UCSD-AML1 (cell line): ENCODE data around the gene PLEKHM3.
"Not testable (repeated sequence)": the region's sequence is repeated elsewhere in the genome, so short reads cannot be mapped to it uniquely, and the experiment has no call there.

Experiments used
- DNase-seq: peaks from one replicate; lab custom pipeline; 2025; ENCODE audit not compliant: unreplicated experiment; lab: John Stamatoyannopoulos, UW

The PLEKHM3 gene

GRCh38 chr2:208037564-208038487, 12.5 kb upstream of the PLEKHM3 start:
- no peak for DNase-seq

GRCh38 chr2:208036357-208036756, 11.0 kb upstream of the PLEKHM3 start:
- DNase-seq, result no peak

- no peak for DNase-seq
These were observed 9.3 kb upstream of the PLEKHM3 start for GRCh38 chr2:208034503-208035140.

DNA sequence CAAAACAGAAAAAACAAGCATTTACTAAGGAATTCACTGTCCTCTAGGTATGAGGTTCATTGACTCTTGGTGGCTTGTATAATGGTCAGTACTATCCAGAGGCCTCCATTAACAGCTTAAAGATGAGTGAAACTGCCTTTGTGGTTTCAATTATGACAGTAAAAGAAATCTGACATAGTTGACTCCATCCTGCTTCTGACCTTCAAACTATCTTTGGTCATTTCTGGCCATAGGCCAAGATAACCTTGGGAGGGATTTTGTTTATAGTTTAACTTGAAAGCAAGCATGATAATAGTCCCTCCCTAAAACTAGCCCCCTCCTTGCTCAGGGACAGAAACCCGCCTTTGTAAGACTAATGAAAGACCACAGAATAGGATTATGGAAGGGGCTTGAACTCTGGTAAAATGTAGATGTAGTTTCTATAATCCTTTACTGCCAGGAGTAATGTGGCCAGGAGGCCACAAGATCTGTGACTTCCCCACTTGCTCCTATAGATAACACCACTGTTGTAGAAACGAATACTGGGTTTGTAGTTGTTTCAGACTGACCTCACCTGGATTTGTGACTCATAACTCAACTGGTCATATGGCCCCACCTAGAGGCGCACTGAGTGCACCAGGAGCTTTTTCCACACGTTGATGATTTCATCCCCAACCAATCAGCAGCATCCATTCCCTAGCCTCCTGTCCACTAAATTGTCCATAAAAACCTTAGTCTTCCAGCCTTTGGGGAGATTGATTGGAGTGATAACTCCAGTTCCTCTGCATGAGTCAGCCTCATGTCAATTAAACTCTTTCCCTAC, 8.6 kb upstream of the PLEKHM3 start:
- DNase-seq, result peak; percentile 17

DNA sequence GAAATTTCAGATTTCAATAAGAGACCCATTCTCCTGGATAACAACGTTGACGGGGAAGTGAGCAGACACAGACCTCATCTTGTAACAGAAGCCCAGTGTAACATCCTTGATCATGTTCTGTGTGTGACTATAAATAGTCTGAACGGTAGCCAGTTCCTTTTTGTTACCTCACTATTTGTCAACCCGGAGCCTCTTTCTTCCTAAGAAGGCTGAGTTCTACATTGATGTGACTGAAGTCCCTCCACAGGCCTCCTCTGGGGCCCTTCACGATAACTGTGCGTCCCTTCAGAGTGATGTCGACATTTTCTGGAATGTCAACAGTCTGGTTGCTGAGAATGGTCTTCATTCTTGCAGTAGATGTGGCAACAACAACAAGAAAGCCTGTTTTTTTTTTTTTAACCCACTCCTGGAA, 6.3 kb upstream of the PLEKHM3 start:
- DNase-seq, result no peak

- DNase-seq, result no peak
These were observed 472 bp upstream of the PLEKHM3 start for GRCh38 chr2:208025814-208026184.

DNA sequence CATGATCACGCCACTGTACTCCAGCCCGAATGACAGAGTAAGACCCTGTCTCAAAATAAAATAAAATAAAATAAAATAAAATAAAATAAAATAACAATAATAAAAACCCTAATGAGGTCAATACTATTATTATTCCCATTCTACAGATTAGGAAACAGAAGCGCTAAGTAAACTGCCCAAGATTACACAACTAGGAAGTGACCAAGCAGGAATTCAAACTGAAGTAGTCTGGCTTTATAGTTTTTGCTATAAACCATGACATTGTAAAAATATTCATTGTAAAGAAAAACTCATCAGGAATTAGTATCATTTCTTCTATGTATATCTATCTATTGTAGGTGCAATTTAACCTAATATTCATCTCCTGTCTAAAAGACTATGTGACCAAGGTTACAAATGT, 1.2 kb downstream of the PLEKHM3 start:
- no peak for DNase-seq

- no peak for DNase-seq
These were observed 5.1 kb downstream of the PLEKHM3 start for GRCh38 chr2:208020253-208020652.

DNA sequence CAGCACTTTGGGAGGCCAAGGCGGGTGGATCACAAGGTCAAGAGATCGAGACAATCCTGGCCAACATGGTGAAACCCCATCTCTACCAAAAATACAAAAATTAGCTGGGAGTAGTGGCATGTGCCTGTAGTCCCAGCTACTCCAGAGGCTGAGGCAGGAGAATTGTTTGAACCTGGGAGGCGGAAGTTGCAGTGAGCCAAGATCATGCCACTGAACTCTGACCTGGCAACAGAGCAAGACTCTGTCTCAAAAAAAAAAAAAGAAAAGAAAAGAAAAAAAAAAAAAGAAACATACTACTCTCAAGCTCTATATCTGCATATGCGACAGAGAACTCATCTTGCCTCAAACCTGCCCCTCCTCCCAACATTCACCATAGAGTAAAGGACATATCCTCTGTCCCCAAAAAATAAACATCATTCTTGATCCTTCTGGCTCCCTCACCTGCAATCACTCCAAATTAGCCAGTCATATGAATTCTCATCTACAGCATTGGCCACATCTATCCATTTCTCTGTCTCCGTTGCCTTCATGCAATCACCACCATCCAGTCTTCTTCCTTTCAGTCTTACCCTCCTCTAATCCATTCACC, 7.1 kb downstream of the PLEKHM3 start:
- DNase-seq, result not testable (repeated sequence)

GRCh38 chr2:208017721-208018120, 7.6 kb downstream of the PLEKHM3 start:
- DNase-seq, result no peak

DNA sequence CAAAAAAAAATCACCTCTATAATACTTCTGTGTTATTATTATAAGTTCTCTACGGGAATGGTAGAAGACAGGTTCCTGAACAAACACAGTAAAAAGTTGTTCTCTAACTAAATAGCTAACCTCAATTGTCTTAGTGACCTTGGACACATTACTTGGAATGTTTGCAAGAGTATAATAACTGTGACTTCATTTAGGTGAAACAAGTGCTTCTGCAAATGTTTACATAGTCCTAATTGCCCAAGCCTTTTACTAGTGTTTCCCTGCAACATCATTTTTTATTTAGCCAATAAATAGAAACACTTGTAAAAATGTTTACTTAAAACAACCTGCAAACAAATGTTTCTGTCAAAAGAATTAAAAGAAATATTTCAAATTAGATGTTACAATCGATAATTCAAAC, 9.9 kb downstream of the PLEKHM3 start:
- no peak for DNase-seq

- DNase-seq, result no peak
These were observed 11.8 kb downstream of the PLEKHM3 start for GRCh38 chr2:208013285-208014178.

- DNase-seq, result no peak
These were observed 12.9 kb downstream of the PLEKHM3 start for GRCh38 chr2:208012449-208012848.

DNA sequence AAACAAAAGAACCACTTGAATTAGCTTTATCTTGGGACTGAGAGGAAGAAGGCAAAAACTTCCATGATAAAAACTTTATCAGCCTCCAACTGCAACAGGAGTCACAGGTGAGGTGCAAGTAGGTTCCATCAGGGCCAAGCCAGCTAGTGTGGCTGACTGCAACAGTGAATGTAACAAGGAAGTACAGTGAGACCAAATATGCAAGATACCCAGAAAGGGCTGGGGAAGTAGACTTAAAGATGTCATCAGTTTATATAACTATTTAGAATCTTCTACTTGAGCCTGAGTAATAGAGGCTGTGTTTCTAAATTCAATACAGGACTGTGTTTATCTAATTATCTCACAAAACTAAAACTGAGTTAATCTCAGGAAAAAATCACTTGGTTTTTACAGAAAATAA, 14.8 kb downstream of the PLEKHM3 start:
- no peak for DNase-seq

GRCh38 chr2:208006833-208007232, 18.5 kb downstream of the PLEKHM3 start:
- no peak for DNase-seq

DNA sequence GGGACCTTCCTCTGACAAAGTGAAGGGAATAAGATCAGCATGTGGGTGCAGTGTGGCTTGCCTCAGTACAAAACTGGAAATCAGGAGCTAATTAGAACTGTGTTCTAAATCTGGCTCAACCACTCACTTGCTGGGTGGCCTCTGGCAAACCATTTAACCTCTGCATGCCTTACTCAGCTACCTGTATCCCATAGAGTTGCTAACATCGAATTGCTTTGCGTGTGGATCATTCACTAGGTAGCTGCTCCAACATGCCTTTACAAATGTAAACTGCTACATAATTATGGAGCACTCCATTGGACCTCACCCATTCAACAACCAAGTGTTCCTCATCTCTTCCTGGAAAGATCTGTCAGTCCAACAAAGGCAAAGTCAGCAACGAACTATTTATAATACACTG, 19.0 kb downstream of the PLEKHM3 start:
- DNase-seq, result no peak

GRCh38 chr2:208001924-208002323, 23.4 kb downstream of the PLEKHM3 start:
- DNase-seq, result no peak

DNA sequence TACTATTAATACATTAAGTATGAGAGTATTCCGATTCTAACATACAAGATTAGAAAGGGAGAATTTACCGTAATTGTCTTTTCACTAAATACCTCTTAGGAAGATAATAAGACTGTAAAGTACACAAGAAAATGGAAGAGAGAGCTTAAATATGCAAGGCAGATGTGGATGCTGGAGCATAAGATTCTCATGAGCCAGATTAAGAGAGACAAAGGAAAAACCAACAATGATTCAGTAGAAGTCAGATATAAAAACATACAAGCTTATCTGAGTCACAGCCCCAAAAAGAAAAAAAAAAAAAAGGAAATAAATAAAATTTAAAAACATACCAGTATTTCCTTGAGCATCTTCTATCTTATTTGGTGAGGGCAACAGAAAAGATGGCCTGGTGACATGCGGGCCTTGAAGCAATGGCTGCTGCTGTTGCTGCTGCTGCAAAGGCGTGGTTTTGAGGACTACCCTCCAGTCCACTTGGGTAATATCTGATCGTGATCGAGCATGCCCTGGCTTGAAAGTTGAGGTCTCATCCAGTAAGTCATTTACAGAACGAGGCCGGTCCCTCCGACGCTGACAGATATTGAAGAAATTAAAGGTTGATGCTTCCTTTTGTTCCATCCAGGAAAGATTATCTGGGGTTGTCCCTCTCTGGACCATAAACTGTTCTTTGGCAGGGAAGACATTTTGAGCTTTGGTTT, 24.5 kb downstream of the PLEKHM3 start:
- no peak for DNase-seq

- DNase-seq, result no peak
These were observed 28.5 kb downstream of the PLEKHM3 start for GRCh38 chr2:207996848-207997247.

GRCh38 chr2:207995887-207996286, 29.4 kb downstream of the PLEKHM3 start:
- DNase-seq, result no peak
